Activated naive CD4-positive, alpha-beta T cell treated with anti-CD3 and anti-CD28 coated beads, Interleukin-2, amount 10 ng/mL, durations not matched to agents 7 days and 5 days (primary cell): ENCODE results near the gene TENM4.

Source experiments
- CTCF ChIA-PET: fragments of 350-600 bp; sonication (Branson Sonifier 250); formaldehyde crosslinking; loops from one replicate; lab custom pipeline; 2021; ENCODE audit warnings: antibody characterized with exemption; lab: Charles Lee
- DNase-seq: peaks from one replicate; pipeline ENCODE4 v3.0.0-alpha.2; 2020
- H3K27ac Mint-ChIP-seq: one replicate; pipeline ENCODE4 v1.8.0; 2021; ENCODE audit warnings: mild to moderate bottlenecking, moderate library complexity, mixed read lengths
- H3K27me3 Mint-ChIP-seq: one replicate; pipeline ENCODE4 v1.8.0; 2021; ENCODE audit warnings: mild to moderate bottlenecking, mixed read lengths
- H3K36me3 Mint-ChIP-seq: one replicate; pipeline ENCODE4 v1.8.0; 2021; ENCODE audit warnings: mixed read lengths
- H3K4me1 Mint-ChIP-seq: one replicate; pipeline ENCODE4 v1.8.0; 2021; ENCODE audit warnings: mixed read lengths
- H3K4me3 Mint-ChIP-seq: one replicate; pipeline ENCODE4 v1.8.0; 2021; ENCODE audit warnings: mild to moderate bottlenecking, moderate library complexity, mixed read lengths
- H3K9me3 Mint-ChIP-seq: one replicate; pipeline ENCODE4 v1.8.0; 2021; ENCODE audit warnings: mixed read lengths

TENM4 gene

DNA sequence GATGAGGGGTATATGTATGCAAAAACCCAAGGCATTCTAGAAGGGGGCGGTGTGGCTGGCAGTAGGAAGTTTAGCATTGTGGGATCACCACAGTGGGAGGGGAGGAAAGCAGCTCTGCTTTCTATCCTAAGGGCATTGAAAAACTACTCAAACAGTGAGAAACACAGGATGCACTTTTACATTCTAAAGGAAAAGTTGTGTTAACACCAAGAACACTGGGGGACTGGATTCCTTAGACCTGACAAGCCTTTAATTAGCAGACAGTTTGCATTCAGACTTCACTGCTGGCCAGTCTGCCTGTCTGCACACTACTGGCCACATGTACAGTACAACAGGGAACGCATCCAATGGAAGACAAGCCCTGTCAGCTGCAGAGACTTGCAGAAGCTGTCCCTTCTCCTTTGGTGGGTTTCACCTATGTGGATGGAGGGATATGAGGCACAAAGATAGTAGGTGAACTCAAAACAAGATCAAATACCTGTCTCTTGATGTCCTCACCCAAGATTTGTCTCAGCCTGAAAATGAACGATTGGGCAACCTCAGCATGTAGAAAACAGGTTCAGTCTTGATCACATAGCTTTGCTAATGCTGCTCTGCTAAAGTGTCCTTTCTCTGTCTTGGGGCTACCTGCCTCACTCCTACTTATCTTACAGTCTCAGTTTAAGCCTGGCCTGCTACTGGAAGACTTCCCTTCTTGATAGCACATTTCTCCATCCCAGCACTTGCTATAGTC is 64.8 kb downstream of the TENM4 start:
- Mint-ChIP-seq H3K36me3 (no peaks in the 10 kb centered on the region), H3K4me3 (no peak overlapping the region)
- CTCF ChIA-PET, result no interaction called here

DNA sequence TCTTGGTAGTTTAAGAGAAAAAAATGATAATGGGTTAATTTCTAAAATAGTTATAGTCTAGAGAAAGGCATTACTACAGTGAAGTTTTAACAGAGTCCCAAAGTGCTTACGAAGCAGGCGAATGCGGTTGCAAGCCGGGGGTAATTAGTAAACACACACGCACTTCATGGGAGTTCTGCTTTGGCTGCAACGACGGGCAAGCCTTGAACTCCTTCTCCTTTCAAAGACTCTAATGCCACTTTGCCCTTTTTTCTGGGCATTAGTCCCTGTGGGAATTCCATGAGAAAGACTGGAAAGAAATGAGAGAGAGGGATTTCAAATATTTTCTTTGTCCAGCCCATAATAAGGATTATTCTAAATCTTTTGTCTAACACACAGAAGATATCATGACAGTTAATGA is 66.1 kb downstream of the TENM4 start:
- DNase-seq, result no peak
- Mint-ChIP-seq H3K27me3 (no peaks in the 10 kb centered on the region), H3K36me3 (no peaks in the 10 kb centered on the region), H3K9me3 (no peaks in the 10 kb centered on the region), H3K4me3 (no peak overlapping the region), H3K27ac (no peak overlapping the region), H3K4me1 (no peaks in the 10 kb centered on the region)
- CTCF ChIA-PET, result interaction anchor here (0.6 kb wide), 1 partner anchor 39 kb away, joined by 3 read pairs; no protein-coding TSS in a partner anchor

More for the DNA sequence above, 64.8 kb downstream of the TENM4 start:
- H3K27me3 Mint-ChIP-seq, result no peaks in the 10 kb centered on the region
- H3K9me3 Mint-ChIP-seq, result no peaks in the 10 kb centered on the region
- no peak overlapping the region for H3K27ac Mint-ChIP-seq
- no peaks in the 10 kb centered on the region for H3K4me1 Mint-ChIP-seq
- DNase-seq, result no peak

DNA sequence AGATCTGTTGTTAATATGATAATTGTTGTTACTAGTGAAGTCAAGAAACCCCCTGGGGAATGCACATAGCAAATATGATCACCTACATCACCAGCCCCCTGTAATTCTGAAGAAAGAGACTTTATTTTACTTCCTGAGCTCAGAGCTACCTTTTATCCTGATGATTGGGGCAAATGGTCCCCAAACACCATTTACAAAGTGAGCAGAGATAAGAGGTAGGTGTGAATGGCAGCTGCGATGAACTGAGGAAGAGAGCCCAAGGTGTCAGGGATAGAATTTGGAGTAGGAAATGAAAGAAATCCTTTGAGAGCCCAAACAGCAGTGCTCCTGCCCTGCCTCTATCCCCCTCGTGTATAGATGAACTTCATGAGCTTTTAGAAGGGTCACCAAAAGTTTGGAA is 69.1 kb downstream of the TENM4 start:
- H3K27ac Mint-ChIP-seq, result no peak overlapping the region
- no peaks in the 10 kb centered on the region for H3K9me3 Mint-ChIP-seq
- H3K4me1 Mint-ChIP-seq, result no peaks in the 10 kb centered on the region
- CTCF ChIA-PET, result no interaction called here
- H3K4me3 Mint-ChIP-seq, result no peak overlapping the region
- H3K27me3 Mint-ChIP-seq, result no peaks in the 10 kb centered on the region
- no peaks in the 10 kb centered on the region for H3K36me3 Mint-ChIP-seq
- no peak for DNase-seq

DNA sequence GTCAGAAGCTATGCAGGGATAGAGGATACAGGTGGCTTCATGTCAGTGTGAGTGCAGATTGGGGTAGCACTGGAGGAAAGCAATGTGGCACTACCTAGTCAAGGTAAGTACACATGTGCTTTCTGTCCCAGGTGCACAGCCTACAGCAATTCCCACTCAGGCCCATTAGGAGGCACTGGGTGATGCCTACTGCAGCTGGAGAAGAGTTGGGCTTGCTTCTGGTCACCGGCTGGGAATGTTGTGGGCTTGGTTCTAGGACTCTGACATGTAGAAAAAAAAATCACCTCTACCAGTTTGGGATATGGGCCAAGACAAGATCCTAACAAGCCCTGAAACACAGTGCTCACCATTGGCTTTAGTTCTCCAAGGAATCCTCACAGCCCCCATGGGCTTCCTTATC is 69.7 kb downstream of the TENM4 start:
- CTCF ChIA-PET, result no interaction called here
- no peaks in the 10 kb centered on the region for H3K9me3 Mint-ChIP-seq
- H3K4me1 Mint-ChIP-seq, result no peaks in the 10 kb centered on the region
- no peak overlapping the region for H3K4me3 Mint-ChIP-seq
- no peak overlapping the region for H3K27ac Mint-ChIP-seq
- DNase-seq, result no peak
- H3K27me3 Mint-ChIP-seq, result no peaks in the 10 kb centered on the region
- no peaks in the 10 kb centered on the region for H3K36me3 Mint-ChIP-seq

DNA sequence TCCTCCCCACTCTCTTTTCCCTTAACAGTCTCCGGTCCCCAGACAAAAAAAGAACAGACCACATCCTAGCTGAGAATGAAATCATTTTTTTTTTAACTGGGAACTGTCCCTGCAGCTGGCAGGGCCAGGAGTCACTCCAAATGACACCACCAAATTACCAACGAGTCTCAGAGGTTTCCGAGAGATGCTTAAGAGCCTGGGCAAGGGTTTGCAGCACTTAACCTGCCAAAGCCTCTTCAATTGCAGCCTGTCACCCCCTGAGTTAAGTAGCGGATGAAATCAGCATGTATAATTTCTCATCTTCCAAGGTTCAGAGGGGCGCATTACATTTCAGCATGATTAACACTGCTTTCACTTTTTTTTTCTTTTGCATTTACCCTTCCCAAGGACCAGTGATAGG is 71.8 kb downstream of the TENM4 start:
- no peak for DNase-seq
- Mint-ChIP-seq H3K27ac (no peak overlapping the region), H3K36me3 (no peaks in the 10 kb centered on the region), H3K27me3 (no peaks in the 10 kb centered on the region), H3K4me1 (no peaks in the 10 kb centered on the region), H3K9me3 (no peaks in the 10 kb centered on the region), H3K4me3 (no peak overlapping the region)
- CTCF ChIA-PET, result no interaction called here

DNA sequence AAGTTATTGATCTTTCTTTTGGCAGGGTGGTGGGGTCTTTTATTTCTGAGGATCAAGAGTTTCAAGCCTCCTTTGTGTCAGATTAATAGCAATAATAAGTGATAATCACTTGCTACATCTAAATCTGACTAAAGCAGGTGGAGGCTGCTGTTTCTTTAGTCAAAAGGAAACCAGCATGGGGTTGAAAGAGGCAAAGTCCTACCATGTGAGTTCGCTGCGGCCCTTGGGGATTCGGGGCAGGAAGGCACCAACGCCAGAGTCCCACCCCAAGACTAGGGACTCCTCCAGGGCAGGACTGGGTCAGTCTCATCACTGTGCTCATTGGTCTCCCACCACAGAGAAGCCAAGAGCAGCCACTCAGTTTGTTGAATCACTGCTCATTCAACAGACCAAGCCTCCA is 73.0 kb downstream of the TENM4 start:
- Mint-ChIP-seq H3K27me3 (no peaks in the 10 kb centered on the region), H3K27ac (no peak overlapping the region), H3K9me3 (no peaks in the 10 kb centered on the region), H3K4me1 (no peaks in the 10 kb centered on the region), H3K36me3 (no peaks in the 10 kb centered on the region), H3K4me3 (no peak overlapping the region)
- CTCF ChIA-PET, result no interaction called here
- no peak for DNase-seq

DNA sequence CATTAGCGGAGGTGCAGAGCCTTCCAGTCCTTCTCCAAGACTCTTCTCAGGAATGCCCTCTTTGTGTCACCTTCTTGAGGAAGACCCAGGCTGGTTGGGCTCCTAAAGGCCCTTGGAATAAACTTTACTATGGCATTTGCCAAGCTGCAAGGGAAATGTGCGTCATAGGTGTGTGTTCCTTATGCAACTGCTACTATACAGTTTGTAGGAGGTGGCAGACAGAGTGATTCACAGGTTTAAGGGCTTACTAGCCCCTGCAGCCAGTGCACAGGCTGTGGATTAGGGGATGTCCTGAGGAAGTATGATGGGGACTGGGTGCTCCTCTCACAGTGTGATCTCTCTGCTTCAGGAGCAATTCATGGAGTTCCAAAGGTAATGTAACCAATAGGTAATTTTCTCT is 74.6 kb downstream of the TENM4 start:
- Mint-ChIP-seq H3K36me3 (no peaks in the 10 kb centered on the region), H3K27ac (no peak overlapping the region), H3K4me1 (no peaks in the 10 kb centered on the region), H3K9me3 (no peaks in the 10 kb centered on the region), H3K27me3 (no peaks in the 10 kb centered on the region), H3K4me3 (no peak overlapping the region)
- CTCF ChIA-PET, result no interaction called here
- no peak for DNase-seq

DNA sequence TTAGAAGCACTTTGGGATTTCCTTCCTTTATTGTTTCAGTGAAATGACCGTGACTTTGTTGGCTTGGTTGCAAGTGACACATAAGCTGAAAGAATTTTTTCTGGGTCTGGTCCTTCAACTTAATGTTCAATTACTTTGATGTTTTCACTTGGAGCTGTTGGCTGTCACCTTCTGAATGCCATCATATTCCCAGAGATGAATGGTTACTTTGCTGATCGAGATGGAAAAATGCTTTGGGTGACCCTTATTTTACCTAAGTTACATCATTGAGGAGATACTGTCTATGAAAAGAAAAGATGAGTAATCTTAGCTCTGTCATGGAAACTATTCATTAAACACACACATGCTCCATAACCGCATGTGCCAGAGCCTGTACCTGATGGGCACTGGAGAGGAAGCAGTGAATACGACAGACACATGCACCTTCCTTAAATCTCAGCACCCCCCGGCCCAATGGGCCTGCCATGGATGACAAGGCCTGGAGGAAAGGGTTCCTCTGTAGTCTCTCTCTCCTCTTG is 76.9 kb downstream of the TENM4 start:
- CTCF ChIA-PET, result no interaction called here
- Mint-ChIP-seq H3K36me3 (no peaks in the 10 kb centered on the region), H3K27me3 (no peaks in the 10 kb centered on the region), H3K4me3 (no peak overlapping the region), H3K4me1 (no peaks in the 10 kb centered on the region), H3K27ac (no peak overlapping the region), H3K9me3 (no peaks in the 10 kb centered on the region)
- no peak for DNase-seq

DNA sequence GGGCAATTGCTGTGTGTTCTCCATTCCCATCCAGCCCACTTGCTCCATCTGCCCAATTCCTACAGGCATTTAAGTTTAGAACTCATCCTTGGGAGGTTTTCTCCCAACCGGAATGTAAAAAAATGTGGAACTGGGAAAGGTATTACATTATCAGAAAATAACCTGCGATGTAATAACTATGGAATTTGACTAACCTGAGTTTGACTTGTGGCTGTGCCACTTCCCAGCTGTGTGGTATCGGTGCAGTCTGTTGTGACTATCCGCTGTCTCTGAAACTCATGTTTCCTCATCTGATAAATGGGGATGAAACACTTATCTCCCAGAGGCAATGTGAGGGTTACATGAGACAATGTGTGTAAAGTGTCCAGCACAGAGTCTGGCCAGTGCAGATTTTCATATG is 77.6 kb downstream of the TENM4 start:
- Mint-ChIP-seq H3K9me3 (no peaks in the 10 kb centered on the region), H3K27ac (no peak overlapping the region), H3K36me3 (no peaks in the 10 kb centered on the region), H3K27me3 (no peaks in the 10 kb centered on the region), H3K4me3 (no peak overlapping the region), H3K4me1 (no peaks in the 10 kb centered on the region)
- CTCF ChIA-PET, result no interaction called here
- DNase-seq, result no peak

DNA sequence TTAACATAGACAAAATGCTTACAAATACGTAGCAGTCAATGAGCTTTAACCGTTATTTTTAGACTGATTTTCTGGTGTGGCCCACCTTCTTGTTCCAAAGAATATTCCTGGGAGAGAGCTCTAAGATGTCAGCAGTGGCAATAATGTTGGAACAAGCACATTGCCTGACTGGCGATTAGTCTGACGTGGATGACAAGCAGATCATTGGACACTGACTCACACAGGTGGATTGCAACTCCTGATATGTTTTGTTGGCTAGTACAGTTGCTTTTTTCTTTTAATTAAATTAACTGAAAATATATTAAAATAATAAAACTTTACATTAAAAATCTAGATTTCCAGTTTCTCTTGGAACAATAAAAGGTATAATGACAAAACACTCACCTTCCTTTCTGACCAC is 78.0 kb downstream of the TENM4 start:
- no peak overlapping the region for H3K4me3 Mint-ChIP-seq
- no peaks in the 10 kb centered on the region for H3K36me3 Mint-ChIP-seq
- DNase-seq, result no peak
- H3K9me3 Mint-ChIP-seq, result no peaks in the 10 kb centered on the region
- no peak overlapping the region for H3K27ac Mint-ChIP-seq
- CTCF ChIA-PET, result no interaction called here
- no peaks in the 10 kb centered on the region for H3K4me1 Mint-ChIP-seq
- H3K27me3 Mint-ChIP-seq, result no peaks in the 10 kb centered on the region

DNA sequence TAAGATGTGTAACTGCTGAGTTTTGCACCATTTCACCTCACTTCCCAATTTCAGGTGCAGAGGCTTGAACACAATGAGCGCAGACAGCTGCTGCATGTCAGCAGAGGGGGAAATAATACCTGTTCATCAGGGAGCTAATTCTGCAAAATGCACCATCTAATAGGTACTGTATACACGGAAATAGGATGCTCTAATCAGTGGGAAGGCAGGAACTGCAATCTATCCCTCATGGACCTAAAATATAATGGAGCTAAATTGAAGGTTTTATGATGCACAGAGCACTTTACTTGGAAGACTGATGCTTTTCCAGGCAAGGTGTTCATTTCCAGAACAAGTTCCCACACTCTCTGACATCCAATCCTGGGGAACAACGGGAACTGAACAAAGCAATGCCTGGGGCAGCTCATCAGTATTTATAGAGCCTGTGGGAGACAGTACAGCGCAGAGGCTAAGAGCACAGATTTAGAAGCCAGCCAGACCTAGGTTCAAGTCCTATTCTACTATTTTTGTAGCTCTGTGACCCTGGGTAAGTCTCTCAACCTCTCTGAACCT is 78.5 kb downstream of the TENM4 start:
- Mint-ChIP-seq H3K4me1 (no peaks in the 10 kb centered on the region), H3K27ac (no peak overlapping the region), H3K4me3 (no peak overlapping the region), H3K36me3 (no peaks in the 10 kb centered on the region), H3K27me3 (no peaks in the 10 kb centered on the region), H3K9me3 (no peaks in the 10 kb centered on the region)
- CTCF ChIA-PET, result no interaction called here
- no peak for DNase-seq

DNA sequence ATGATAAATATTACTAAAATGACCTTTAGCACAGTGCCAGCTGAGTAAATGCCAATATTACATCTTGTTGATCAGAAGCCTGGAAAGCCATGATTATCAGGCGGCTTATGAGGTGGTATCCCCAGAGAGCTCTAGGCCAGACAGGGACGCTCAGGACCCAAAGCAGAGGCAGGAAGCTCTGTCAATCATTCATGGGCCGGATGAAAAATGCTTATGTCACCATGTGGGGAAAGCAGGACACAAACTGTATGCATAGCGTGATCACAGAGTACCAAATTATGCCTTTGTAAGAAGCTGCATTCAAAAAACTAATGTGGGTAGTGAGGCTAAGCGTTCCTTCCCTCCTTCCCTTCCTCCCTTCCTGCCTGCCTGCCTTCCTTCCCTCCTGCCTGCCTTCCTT is 82.6 kb downstream of the TENM4 start:
- Mint-ChIP-seq H3K4me1 (no peaks in the 10 kb centered on the region), H3K27me3 (no peaks in the 10 kb centered on the region), H3K36me3 (no peaks in the 10 kb centered on the region), H3K27ac (no peak overlapping the region), H3K4me3 (no peak overlapping the region), H3K9me3 (no peaks in the 10 kb centered on the region)
- DNase-seq, result no peak
- CTCF ChIA-PET, result no interaction called here

DNA sequence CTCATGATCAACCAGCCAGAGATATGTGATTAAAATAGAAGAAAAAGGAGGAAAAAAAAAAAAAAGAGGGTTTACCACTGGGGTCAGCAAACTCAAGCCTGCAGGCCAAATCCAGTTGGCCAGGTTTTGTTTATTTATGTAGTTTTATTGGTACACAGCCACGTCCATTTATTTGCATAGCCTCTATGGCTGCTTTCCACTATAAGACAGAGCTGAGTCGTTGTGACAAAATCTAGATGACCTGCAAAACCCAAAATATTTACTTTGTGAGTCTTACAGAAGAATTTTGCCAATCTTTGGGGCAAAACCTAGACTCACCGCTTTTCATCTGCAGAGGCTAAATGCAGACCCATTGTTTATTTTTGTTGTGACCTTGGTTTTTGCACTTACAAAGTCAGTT is 87.1 kb downstream of the TENM4 start:
- H3K4me3 Mint-ChIP-seq, result no peak overlapping the region
- H3K27ac Mint-ChIP-seq, result no peak overlapping the region
- H3K27me3 Mint-ChIP-seq, result peaks cover 3% of the 10 kb centered on the region
- H3K4me1 Mint-ChIP-seq, result no peaks in the 10 kb centered on the region
- peaks cover 3% of the 10 kb centered on the region for H3K9me3 Mint-ChIP-seq
- DNase-seq, result no peak
- CTCF ChIA-PET, result no interaction called here
- no peaks in the 10 kb centered on the region for H3K36me3 Mint-ChIP-seq

DNA sequence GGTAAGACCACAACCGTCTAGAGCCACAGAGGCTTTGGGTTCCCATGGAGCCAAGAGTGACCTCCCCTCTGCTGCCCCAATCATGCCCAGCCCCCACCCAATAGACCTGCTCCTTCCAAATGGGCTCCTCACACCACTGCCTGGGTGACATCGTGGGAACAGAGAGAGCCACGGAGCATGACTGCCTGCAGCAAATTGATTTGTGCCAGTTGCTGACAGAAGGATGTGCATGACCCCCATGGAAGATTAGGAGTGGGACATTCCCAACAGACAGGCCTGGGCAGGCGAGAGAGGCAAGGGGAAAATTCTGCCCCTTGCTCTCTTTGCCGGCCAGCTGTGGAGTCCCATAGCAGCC is 88.5 kb downstream of the TENM4 start:
- Mint-ChIP-seq H3K36me3 (no peaks in the 10 kb centered on the region), H3K27ac (no peak overlapping the region), H3K9me3 (peaks cover 3% of the 10 kb centered on the region), H3K4me1 (no peaks in the 10 kb centered on the region), H3K4me3 (no peak overlapping the region), H3K27me3 (peaks cover 3% of the 10 kb centered on the region)
- CTCF ChIA-PET, result no interaction called here
- no peak for DNase-seq

DNA sequence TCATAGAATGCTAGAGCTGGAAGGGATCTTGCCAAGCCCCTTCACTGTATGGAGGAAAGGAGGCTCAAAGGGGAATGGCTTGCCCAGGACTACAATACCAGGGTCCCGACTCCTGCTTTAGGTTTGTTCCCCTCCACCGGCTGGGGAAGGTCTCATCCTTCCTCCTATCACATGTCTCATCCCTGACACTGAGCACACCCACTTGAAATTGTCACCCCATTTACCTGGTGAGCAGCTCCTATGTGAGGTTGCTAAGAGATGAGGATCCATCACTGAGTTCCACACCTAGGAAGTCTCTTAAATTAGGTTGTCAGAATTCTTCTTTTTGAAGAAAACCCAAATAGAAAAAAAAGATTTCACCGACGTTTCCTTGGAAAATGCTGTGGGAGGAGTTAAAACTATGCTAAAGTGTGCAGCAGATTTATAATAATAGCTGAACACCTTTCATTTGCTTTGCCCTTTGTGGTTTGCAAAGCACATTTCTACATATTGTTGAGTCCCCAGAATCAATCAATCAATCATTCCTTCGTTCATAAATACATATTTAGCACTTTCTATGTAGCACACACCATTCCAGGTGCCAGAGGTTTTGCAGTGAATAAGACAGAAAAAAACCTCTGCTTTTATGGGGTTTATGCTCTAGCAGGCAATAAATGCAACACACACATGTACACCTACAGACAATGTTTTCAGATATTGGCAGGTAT is 91.7 kb downstream of the TENM4 start:
- no peaks in the 10 kb centered on the region for H3K4me1 Mint-ChIP-seq
- no peaks in the 10 kb centered on the region for H3K36me3 Mint-ChIP-seq
- CTCF ChIA-PET, result no interaction called here
- H3K9me3 Mint-ChIP-seq, result peaks cover 3% of the 10 kb centered on the region
- H3K27me3 Mint-ChIP-seq, result peaks cover 3% of the 10 kb centered on the region
- no peak overlapping the region for H3K27ac Mint-ChIP-seq
- DNase-seq, result no peak
- H3K4me3 Mint-ChIP-seq, result no peak overlapping the region
